GM23338 (cell line): ENCODE results near the gene WSCD2.

Experiments
- CREB1 ChIP-seq: fragments of 250-450 bp; sonication (Bioruptor Pico); IDR thresholded peaks from 2 replicates; pipeline ENCODE4 v1.5.0; 2020; ENCODE audit warnings: low read depth, mild to moderate bottlenecking, moderate library complexity
- EZH2 ChIP-seq: fragments of 200-600 bp; sonication (generic); IDR thresholded peaks from one replicate; pipeline ENCODE4 v1.8.0; 2017; ENCODE audit warnings: antibody characterized with exemption, mild to moderate bottlenecking, low read depth; ENCODE audit not compliant: unreplicated experiment
- EZH2phosphoT487 ChIP-seq: fragments of 200-600 bp; sonication (generic); IDR thresholded peaks from one replicate; pipeline ENCODE4 v1.8.1; 2018; ENCODE audit warnings: antibody characterized with exemption; ENCODE audit not compliant: unreplicated experiment
- NANOG ChIP-seq: IDR thresholded peaks from 2 replicates; pipeline ENCODE4 v1.6.1; 2016; ENCODE audit warnings: antibody characterized with exemption, borderline replicate concordance
- POLR2AphosphoS5 ChIP-seq: IDR thresholded peaks from 2 replicates; pipeline ENCODE4 v1.6.1; 2016; ENCODE audit warnings: antibody characterized with exemption, low read depth
- TF ChIP-seq, protein P1 (sequence below): IDR thresholded peaks from one replicate; pipeline ENCODE4 v1.6.1; 2018; ENCODE audit warnings: antibody characterized with exemption; ENCODE audit not compliant: unreplicated experiment
- TF ChIP-seq, protein P2 (sequence below), 2 experiments: fragments of 200-600 bp in 1 of 2; sonication (generic) in 1 of 2; conservative IDR thresholded peaks; 2 replicates each; pipeline versions ENCODE4 v1.5.1 to v1.6.1; 2016 to 2017; ENCODE audit warnings: antibody characterized with exemption in 2 of 2, low read depth in 2 of 2, mild to moderate bottlenecking in 2 of 2, moderate library complexity in 1 of 2

DNA sequence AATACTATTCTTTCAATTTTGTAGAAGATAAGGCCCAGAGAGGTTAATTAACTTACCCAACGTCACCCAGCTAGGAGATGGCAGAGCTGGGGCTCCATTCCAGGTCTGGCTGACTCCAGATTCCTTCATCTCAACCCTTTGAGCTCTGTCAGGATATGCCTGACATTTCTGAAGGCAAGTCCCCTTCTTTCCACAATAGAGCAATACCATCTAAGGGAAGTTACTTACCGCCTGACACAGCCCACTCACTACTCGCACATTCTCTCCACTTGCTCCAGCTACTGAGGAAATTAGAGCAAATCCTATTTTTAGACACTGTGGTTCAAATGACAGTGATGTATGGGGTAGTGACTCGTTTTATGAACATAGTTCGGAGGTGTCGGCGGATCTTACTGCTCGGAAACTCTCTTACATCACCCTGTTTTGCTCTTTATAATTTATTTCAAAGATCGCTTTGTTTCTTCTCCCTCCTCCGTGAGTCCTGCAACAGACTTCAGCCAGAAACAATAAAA lies 2.0 kb upstream of the WSCD2 start:
- TF ChIP-seq, protein P1, sequence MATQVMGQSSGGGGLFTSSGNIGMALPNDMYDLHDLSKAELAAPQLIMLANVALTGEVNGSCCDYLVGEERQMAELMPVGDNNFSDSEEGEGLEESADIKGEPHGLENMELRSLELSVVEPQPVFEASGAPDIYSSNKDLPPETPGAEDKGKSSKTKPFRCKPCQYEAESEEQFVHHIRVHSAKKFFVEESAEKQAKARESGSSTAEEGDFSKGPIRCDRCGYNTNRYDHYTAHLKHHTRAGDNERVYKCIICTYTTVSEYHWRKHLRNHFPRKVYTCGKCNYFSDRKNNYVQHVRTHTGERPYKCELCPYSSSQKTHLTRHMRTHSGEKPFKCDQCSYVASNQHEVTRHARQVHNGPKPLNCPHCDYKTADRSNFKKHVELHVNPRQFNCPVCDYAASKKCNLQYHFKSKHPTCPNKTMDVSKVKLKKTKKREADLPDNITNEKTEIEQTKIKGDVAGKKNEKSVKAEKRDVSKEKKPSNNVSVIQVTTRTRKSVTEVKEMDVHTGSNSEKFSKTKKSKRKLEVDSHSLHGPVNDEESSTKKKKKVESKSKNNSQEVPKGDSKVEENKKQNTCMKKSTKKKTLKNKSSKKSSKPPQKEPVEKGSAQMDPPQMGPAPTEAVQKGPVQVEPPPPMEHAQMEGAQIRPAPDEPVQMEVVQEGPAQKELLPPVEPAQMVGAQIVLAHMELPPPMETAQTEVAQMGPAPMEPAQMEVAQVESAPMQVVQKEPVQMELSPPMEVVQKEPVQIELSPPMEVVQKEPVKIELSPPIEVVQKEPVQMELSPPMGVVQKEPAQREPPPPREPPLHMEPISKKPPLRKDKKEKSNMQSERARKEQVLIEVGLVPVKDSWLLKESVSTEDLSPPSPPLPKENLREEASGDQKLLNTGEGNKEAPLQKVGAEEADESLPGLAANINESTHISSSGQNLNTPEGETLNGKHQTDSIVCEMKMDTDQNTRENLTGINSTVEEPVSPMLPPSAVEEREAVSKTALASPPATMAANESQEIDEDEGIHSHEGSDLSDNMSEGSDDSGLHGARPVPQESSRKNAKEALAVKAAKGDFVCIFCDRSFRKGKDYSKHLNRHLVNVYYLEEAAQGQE = no peak
- TF ChIP-seq EZH2phosphoT487 (no peak), POLR2AphosphoS5 (no peak), CREB1 (CRISPR knock-in tag) (no peak), NANOG (no peak), EZH2 (no peak)
- TF ChIP-seq, protein P2, sequence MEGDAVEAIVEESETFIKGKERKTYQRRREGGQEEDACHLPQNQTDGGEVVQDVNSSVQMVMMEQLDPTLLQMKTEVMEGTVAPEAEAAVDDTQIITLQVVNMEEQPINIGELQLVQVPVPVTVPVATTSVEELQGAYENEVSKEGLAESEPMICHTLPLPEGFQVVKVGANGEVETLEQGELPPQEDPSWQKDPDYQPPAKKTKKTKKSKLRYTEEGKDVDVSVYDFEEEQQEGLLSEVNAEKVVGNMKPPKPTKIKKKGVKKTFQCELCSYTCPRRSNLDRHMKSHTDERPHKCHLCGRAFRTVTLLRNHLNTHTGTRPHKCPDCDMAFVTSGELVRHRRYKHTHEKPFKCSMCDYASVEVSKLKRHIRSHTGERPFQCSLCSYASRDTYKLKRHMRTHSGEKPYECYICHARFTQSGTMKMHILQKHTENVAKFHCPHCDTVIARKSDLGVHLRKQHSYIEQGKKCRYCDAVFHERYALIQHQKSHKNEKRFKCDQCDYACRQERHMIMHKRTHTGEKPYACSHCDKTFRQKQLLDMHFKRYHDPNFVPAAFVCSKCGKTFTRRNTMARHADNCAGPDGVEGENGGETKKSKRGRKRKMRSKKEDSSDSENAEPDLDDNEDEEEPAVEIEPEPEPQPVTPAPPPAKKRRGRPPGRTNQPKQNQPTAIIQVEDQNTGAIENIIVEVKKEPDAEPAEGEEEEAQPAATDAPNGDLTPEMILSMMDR (conservative IDR thresholded peaks at IDR 0.05; ENCODE audit: low read depth in 2 of 2) = no peak
